Measurements from ENCODE around the gene B4GALT5. TPM values are rescaled to one million over a fixed set of nuclear protein-coding genes. Genes with fewer than 3 reads are reported as not detected.
"Not testable (repeated sequence)": the region's sequence is repeated elsewhere in the genome, so short reads cannot be mapped to it uniquely, and the experiment has no call there.

The B4GALT5 gene
- total RNA-seq, 6 donors from 2014 or later: 16.2 to 49.0 (median 36.7) TPM

DNA sequence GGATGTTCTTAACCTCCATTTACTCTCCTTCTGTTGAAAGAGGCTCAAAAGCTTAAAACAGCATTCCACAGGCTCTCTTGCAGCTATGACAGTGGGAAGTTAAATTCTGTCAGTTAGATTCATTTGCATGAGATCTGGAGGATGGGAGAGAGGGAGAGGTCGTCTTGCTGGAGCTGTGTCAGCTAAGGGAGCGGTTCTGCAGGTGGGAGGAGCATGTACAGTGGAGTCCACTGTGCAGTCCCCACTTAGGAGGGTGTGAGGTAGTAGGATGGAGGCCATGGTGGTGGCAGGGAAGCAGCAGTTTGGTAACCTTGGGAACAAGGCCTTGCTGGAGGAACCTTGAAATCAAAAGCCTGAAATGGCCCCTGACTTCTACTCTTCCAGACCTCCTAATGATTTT lies 12.0 kb upstream of the B4GALT5 start:
- no peaks in the 10 kb centered on the region for H3K27me3 ChIP-seq
- ATAC-seq (ENCODE audit: low FRiP score in 2 of 2) (no peak), DNase-seq (no peak)
- H3K4me3 ChIP-seq: no peak overlapping the region
- peaks cover 18 to 28% (median 18%) of the 10 kb centered on the region in 4 donors for H3K4me1 ChIP-seq
- H3K36me3 ChIP-seq: no peaks in the 10 kb centered on the region
- TF ChIP-seq POLR2AphosphoS5 (IDR thresholded peaks at IDR 0.05): no peak
- TF ChIP-seq, protein P1, sequence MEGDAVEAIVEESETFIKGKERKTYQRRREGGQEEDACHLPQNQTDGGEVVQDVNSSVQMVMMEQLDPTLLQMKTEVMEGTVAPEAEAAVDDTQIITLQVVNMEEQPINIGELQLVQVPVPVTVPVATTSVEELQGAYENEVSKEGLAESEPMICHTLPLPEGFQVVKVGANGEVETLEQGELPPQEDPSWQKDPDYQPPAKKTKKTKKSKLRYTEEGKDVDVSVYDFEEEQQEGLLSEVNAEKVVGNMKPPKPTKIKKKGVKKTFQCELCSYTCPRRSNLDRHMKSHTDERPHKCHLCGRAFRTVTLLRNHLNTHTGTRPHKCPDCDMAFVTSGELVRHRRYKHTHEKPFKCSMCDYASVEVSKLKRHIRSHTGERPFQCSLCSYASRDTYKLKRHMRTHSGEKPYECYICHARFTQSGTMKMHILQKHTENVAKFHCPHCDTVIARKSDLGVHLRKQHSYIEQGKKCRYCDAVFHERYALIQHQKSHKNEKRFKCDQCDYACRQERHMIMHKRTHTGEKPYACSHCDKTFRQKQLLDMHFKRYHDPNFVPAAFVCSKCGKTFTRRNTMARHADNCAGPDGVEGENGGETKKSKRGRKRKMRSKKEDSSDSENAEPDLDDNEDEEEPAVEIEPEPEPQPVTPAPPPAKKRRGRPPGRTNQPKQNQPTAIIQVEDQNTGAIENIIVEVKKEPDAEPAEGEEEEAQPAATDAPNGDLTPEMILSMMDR (IDR thresholded peaks at IDR 0.05): no peak
- TF ChIP-seq EP300 (IDR thresholded peaks at IDR 0.05): no peak
- no peak for TF ChIP-seq POLR2A (IDR thresholded peaks at IDR 0.05)
- no peaks in the 10 kb centered on the region for H3K9me3 ChIP-seq
- 83 to 90% methylated on average over 2 of the region's 2 CpGs for WGBS, 2 donors
- H3K27ac ChIP-seq: peak overlapping the region in 3 of 4 donors; percentile 54 to 81 (median 68)

DNA sequence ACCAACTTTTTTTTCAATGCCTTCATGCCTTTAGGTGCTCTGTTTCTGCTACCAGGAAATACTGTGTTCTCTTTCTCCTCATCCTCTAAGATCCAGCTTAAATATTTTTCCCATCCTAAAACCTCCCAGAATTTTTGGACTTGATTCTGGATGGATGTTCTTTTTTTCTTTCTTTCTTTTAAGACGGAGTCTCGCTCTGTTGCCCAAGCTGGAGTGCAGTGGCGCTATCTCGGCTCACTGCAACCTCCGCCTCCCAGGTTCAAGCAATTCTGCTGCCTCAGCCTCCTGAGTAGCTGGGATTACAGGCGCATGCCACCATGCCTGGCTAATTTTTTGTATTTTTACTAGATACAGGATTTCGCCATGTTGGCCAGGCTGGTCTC lies 11.5 kb upstream of the B4GALT5 start:
- H3K9me3 ChIP-seq; ATAC-seq (ENCODE audit: low FRiP score in 2 of 2); H3K4me3 ChIP-seq; H3K27me3 ChIP-seq; DNase-seq; H3K36me3 ChIP-seq: not testable (repeated sequence)
- 93% methylated on average over 7 of the region's 7 CpGs for WGBS, 2 donors
- Histone ChIP-seq H3K27ac (peak overlapping the region in 3 of 4 donors; percentile 54 to 81 (median 68)), H3K4me1 (peaks cover 18 to 28% (median 18%) of the 10 kb centered on the region in 4 donors)

DNA sequence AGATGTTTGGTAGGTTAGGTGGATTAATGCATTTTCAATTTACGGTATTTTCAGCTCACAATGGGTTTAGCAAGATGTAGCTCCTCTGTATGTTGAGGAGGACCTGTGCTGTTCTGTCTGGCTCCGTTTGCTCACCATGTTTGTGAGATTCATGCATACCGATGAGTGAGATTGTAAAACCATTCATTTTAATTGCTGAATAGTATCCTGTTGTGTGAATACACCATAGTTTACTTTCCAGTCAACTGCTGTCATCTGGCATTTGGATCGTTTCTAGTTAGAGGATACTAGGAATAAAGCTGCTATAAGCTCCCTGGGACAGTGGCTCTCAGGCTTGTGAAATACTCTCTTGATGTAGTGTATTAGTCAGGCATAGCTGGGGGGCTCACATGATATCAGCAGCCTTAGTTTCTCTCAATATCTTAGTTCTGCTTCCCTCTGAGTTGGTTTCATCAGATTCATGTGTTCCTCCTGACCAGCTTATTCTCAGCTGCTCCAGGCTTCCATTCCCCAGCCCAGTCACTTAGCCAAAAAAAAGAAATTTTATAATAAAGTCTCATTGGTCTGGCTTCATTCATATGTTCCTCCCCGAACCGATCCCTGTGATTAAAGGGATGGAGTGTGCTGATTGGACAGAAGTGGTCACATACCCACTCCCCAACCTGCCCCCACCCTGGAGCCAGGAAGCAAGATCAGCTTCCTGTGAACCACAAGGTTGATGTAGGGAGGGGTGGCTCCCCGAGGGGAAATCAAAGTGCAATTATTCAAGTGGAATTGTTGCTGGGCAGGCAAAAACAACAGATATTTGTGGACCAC lies 10.9 kb upstream of the B4GALT5 start:
- Histone ChIP-seq H3K27me3 (no peaks in the 10 kb centered on the region), H3K4me3 (no peak overlapping the region), H3K4me1 (peaks cover 18 to 28% (median 18%) of the 10 kb centered on the region in 4 donors), H3K9me3 (no peaks in the 10 kb centered on the region), H3K36me3 (no peaks in the 10 kb centered on the region), H3K27ac (peak overlapping the region; percentile 25 to 81 (median 61))
- DNase-seq (peak in 1 of 2 donors; percentile 53), ATAC-seq (ENCODE audit: low FRiP score in 2 of 2) (peak; percentile 53 to 90)
- peak in 1 of 2 donors; percentile 29 for TF ChIP-seq POLR2AphosphoS5 (IDR thresholded peaks at IDR 0.05)
- TF ChIP-seq POLR2A (IDR thresholded peaks at IDR 0.05): no peak
- TF ChIP-seq, protein P1 (IDR thresholded peaks at IDR 0.05): no peak
- TF ChIP-seq EP300 (IDR thresholded peaks at IDR 0.05): no peak
- whole genome bisulfite sequencing, 2 donors: 36 to 38% methylated on average over 7 of the region's 7 CpGs

DNA sequence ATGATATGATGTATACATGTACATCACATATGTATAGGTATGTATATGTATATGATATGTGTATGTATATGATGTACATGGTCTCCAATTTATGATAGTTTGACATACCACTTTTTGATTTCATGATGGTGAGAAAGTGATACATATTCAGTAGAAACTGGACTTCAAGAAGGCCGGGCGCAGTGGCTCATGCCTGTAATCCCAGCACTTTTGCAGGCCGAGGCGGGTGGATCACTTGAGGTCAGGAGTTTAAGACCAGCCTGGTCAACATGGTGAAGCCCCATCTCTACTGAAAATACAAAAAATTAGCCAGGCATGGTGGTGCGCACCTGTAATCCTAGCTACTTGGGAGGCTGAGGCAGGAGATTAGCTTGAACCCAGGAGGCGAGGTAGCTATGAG lies 10.1 kb upstream of the B4GALT5 start:
- not testable (repeated sequence) for H3K4me3 ChIP-seq; H3K36me3 ChIP-seq; H3K9me3 ChIP-seq; H3K27me3 ChIP-seq; ATAC-seq (ENCODE audit: low FRiP score in 2 of 2); DNase-seq
- WGBS, 2 donors: 94 to 96% methylated on average over 6 of the region's 6 CpGs
- peaks cover 18 to 28% (median 18%) of the 10 kb centered on the region in 4 donors for H3K4me1 ChIP-seq
- H3K27ac ChIP-seq: peak overlapping the region in 1 of 4 donors; percentile 81

DNA sequence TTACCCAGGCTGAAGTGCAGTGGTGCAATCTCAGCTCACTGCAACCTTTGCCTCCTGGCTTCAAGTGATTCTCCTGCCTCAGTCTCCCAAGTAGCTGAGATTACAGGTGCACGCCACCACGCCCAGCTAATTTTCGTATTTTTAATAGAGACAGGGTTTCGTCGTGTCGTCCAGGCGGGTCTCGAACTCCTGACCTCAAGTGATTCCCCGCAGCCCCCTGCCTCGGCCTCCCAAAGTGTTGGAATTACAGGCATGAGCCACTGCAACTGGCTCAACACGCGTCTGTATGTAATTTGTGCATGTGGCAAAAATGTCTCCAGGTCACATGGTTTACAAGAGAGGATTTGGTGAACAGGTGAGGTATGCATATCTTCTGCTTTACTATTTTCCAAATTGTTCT lies 7.6 kb upstream of the B4GALT5 start:
- H3K36me3 ChIP-seq; H3K27ac ChIP-seq; DNase-seq; H3K27me3 ChIP-seq; H3K4me3 ChIP-seq; ATAC-seq (ENCODE audit: low FRiP score in 2 of 2); H3K9me3 ChIP-seq: not testable (repeated sequence)
- H3K4me1 ChIP-seq: peaks cover 12 to 18% (median 13%) of the 10 kb centered on the region in 4 donors
- WGBS, 2 donors: 88 to 95% methylated on average over 12 of the region's 12 CpGs

DNA sequence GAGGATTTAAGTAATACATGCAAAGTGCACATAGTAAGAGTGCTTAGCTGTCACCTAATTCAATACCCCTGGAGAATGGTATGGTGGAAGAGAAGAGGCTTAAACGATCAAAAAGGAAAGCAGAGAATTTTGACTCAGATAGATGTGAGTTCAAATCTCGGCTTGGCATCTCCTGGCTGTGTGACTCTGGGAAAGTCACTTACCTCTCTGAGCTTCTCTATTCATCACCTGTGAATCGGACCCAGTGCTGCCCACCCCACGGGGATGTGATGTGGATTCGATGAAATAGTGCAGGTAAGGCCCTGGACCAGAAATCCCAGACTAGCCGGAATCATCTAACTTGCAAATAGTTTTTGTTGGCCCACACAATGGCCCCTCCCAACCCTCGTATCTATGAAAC lies 1.8 kb upstream of the B4GALT5 start:
- ATAC-seq (ENCODE audit: low FRiP score in 2 of 2): no peak
- Histone ChIP-seq H3K4me1 (peaks cover 18 to 33% (median 26%) of the 10 kb centered on the region in 4 donors), H3K9me3 (no peaks in the 10 kb centered on the region), H3K27ac (no peak overlapping the region), H3K27me3 (no peaks in the 10 kb centered on the region), H3K36me3 (no peaks in the 10 kb centered on the region), H3K4me3 (no peak overlapping the region)
- no peak for DNase-seq
- TF ChIP-seq POLR2A (IDR thresholded peaks at IDR 0.05): no peak
- 93 to 96% methylated on average over 7 of the region's 7 CpGs for WGBS, 2 donors
